Effector CD4-positive, alpha-beta T cell (primary cell): ENCODE measurements around the gene P4HA2.

Experiments
- DNase-seq: peaks from one replicate; pipeline ENCODE4 v3.0.0-alpha.2; 2020

Gene P4HA2

GRCh38 chr5:132222649-132223038, 5.0 kb downstream of the P4HA2 start:
- DNase-seq: no peak

- DNase-seq: no peak
These were observed 5.6 kb downstream of the P4HA2 start for GRCh38 chr5:132221781-132222648.

- DNase-seq: no peak
These were observed 7.2 kb downstream of the P4HA2 start for GRCh38 chr5:132220491-132220890.

- DNase-seq: no peak
These were observed 7.7 kb downstream of the P4HA2 start for GRCh38 chr5:132219981-132220380.

- DNase-seq: no peak
These were observed 8.2 kb downstream of the P4HA2 start for GRCh38 chr5:132219289-132219970.

- DNase-seq: no peak
These were observed 9.3 kb downstream of the P4HA2 start for GRCh38 chr5:132218321-132218720.

GRCh38 chr5:132215329-132215728, 12.3 kb downstream of the P4HA2 start:
- no peak for DNase-seq

GRCh38 chr5:132214491-132214890, 13.2 kb downstream of the P4HA2 start:
- DNase-seq: no peak

- no peak for DNase-seq
These were observed 14.0 kb downstream of the P4HA2 start for GRCh38 chr5:132213666-132214065.

GRCh38 chr5:132211787-132212186, 15.9 kb downstream of the P4HA2 start:
- no peak for DNase-seq

GRCh38 chr5:132210944-132211343, 16.7 kb downstream of the P4HA2 start:
- no peak for DNase-seq

- no peak for DNase-seq
These were observed 17.6 kb downstream of the P4HA2 start for GRCh38 chr5:132209901-132210545.

GRCh38 chr5:132209131-132209530, 18.5 kb downstream of the P4HA2 start:
- DNase-seq: no peak

- no peak for DNase-seq
These were observed 19.9 kb downstream of the P4HA2 start for GRCh38 chr5:132207778-132208177.

- no peak for DNase-seq
These were observed 20.9 kb downstream of the P4HA2 start for GRCh38 chr5:132206782-132207181.

- DNase-seq: no peak
These were observed 22.1 kb downstream of the P4HA2 start for GRCh38 chr5:132205385-132206125.

- no peak for DNase-seq
These were observed 23.1 kb downstream of the P4HA2 start for GRCh38 chr5:132204371-132205135.

- DNase-seq: no peak
These were observed 23.7 kb downstream of the P4HA2 start for GRCh38 chr5:132203916-132204315.

GRCh38 chr5:132203464-132203818, 24.2 kb downstream of the P4HA2 start:
- no peak for DNase-seq

GRCh38 chr5:132202711-132203463, 24.8 kb downstream of the P4HA2 start:
- no peak for DNase-seq

- DNase-seq: no peak
These were observed 28.5 kb downstream of the P4HA2 start for GRCh38 chr5:132199116-132199680.
